ENCODE measurements around the gene FANCG. TPM values are rescaled to one million over a fixed set of nuclear protein-coding genes. Genes with fewer than 3 reads are reported as not detected.

Gene FANCG
- total RNA-seq, 1 experiment from 2014 or later, result 108 TPM

DNA sequence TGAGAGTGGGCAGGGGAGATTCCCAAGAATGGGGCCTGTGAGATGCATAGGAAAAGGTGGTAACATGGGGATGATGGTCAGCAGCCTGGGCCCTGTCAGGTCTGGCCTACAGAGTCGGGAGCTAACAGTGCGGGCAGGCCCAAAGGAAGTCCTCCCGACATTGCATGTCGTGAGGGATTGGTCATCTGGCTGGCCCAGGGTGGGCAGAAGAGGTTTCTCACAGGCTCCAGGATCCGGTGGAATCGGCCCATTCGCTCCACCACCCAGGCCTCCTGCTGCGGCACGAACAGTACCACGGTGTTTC lies 22.7 kb upstream of the FANCG start:
- ATAC-seq (no peak), DNase-seq (ENCODE audit: low spot score) (no peak)
- POLR2A ChIA-PET, result interaction anchor here (0.6 to 2.7 kb wide), 9 partner anchors 8 to 59 kb away, joined by 3 to 18 read pairs (median 5); partner anchors contain the start of genes ATOSB, FANCG, UNC13B and VCP
- CTCF ChIA-PET, result interaction anchor here (1.0 to 1.8 kb wide), 8 partner anchors 9 to 401 kb away, joined by 3 to 28 read pairs (median 5); partner anchors contain the start of genes ATOSB and VCP
- Mint-ChIP-seq H3K4me3 (peak overlapping the region; percentile 96), H3K36me3 (peaks cover 22% of the 10 kb centered on the region), H3K27me3 (ENCODE audit: low read depth) (no peaks in the 10 kb centered on the region), H3K27ac (peak overlapping the region; percentile 90), H3K9me3 (no peaks in the 10 kb centered on the region), H3K4me1 (peaks cover 16% of the 10 kb centered on the region)
- no peak for TF ChIP-seq TP53 (CRISPR knock-in tag; IDR thresholded peaks at IDR 0.05)

DNA sequence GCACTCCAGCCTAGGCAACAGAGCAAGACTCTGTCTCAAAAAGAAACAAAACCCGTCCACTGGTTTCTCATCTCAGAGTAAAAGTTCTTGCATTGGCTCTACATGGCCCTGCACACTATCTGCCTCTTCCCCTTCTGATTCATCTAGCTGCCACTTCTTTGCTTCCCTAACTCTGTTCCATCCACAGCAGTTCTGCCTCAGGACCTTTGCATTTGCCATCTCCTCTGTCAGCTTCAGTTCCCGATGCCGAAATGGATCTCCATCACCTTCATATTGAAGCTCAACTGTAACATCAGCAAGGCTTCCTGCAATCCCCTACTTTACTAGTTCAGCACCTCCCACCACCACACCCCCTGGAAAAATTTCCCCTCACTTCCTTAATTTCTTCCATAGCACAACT lies 17.8 kb upstream of the FANCG start:
- Mint-ChIP-seq H3K9me3 (no peaks in the 10 kb centered on the region), H3K27ac (no peak overlapping the region)
- no peak for TF ChIP-seq OVOL2 (CRISPR knock-in tag; IDR thresholded peaks at IDR 0.05; ENCODE audit: borderline replicate concordance)
- no peak for TF ChIP-seq CREM (CRISPR knock-in tag; IDR thresholded peaks at IDR 0.05)
- TF ChIP-seq, protein P1, sequence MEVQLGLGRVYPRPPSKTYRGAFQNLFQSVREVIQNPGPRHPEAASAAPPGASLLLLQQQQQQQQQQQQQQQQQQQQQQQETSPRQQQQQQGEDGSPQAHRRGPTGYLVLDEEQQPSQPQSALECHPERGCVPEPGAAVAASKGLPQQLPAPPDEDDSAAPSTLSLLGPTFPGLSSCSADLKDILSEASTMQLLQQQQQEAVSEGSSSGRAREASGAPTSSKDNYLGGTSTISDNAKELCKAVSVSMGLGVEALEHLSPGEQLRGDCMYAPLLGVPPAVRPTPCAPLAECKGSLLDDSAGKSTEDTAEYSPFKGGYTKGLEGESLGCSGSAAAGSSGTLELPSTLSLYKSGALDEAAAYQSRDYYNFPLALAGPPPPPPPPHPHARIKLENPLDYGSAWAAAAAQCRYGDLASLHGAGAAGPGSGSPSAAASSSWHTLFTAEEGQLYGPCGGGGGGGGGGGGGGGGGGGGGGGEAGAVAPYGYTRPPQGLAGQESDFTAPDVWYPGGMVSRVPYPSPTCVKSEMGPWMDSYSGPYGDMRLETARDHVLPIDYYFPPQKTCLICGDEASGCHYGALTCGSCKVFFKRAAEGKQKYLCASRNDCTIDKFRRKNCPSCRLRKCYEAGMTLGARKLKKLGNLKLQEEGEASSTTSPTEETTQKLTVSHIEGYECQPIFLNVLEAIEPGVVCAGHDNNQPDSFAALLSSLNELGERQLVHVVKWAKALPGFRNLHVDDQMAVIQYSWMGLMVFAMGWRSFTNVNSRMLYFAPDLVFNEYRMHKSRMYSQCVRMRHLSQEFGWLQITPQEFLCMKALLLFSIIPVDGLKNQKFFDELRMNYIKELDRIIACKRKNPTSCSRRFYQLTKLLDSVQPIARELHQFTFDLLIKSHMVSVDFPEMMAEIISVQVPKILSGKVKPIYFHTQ (CRISPR knock-in tag; IDR thresholded peaks at IDR 0.05), result no peak
- TF ChIP-seq MXD4 (CRISPR knock-in tag; IDR thresholded peaks at IDR 0.05; ENCODE audit: borderline replicate concordance), result no peak
- TF ChIP-seq RORB (CRISPR knock-in tag; IDR thresholded peaks at IDR 0.05), result no peak
- no peak for TF ChIP-seq ZNF317 (CRISPR knock-in tag; IDR thresholded peaks at IDR 0.05; ENCODE audit: borderline replicate concordance, low read depth)
- TF ChIP-seq ETV6 (CRISPR knock-in tag; IDR thresholded peaks at IDR 0.05), result no peak
- TF ChIP-seq NR2C2 (CRISPR knock-in tag; IDR thresholded peaks at IDR 0.05), result no peak
- TF ChIP-seq, protein P2, sequence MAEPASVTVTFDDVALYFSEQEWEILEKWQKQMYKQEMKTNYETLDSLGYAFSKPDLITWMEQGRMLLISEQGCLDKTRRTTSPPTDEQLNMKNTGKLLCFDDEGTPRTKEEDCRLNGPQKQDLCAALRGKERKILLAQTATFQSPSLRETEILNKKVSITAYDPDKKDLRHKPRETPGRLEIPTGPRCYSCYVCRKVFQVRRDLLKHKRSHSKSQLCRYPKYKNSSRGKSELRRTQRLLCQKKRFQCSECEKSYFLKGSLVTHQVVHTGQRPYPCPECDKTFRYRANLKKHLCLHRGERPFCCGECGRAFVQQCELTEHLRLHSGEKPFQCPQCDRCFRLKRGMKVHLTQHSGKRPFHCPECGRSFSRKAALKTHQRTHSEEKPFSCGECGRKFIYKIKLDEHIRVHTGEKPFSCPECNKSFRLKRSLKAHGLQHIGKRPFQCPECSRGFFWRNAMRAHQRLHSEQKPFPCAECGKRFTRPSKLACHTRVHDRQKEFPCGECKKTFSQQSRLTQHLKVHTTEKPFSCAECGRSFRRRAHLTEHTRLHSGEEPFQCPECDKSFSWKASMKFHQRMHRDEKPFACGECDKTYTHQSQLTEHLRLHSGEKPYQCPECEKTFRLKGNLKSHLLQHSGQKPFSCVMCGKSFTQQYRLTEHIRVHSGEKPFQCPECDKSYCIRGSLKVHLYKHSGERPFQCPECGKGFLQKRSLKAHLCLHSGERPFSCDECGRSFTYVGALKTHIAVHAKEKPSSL (CRISPR knock-in tag; conservative IDR thresholded peaks at IDR 0.05), result no peak
- no peak for TF ChIP-seq NFATC4 (CRISPR knock-in tag; IDR thresholded peaks at IDR 0.05)
- no peak for TF ChIP-seq ESRRA (CRISPR knock-in tag; IDR thresholded peaks at IDR 0.05; ENCODE audit: borderline replicate concordance)
- TF ChIP-seq CREB1 (CRISPR knock-in tag; IDR thresholded peaks at IDR 0.05), result no peak
- TF ChIP-seq, protein P3, sequence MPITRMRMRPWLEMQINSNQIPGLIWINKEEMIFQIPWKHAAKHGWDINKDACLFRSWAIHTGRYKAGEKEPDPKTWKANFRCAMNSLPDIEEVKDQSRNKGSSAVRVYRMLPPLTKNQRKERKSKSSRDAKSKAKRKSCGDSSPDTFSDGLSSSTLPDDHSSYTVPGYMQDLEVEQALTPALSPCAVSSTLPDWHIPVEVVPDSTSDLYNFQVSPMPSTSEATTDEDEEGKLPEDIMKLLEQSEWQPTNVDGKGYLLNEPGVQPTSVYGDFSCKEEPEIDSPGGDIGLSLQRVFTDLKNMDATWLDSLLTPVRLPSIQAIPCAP (CRISPR knock-in tag; IDR thresholded peaks at IDR 0.05), result no peak
- TF ChIP-seq, protein P4, sequence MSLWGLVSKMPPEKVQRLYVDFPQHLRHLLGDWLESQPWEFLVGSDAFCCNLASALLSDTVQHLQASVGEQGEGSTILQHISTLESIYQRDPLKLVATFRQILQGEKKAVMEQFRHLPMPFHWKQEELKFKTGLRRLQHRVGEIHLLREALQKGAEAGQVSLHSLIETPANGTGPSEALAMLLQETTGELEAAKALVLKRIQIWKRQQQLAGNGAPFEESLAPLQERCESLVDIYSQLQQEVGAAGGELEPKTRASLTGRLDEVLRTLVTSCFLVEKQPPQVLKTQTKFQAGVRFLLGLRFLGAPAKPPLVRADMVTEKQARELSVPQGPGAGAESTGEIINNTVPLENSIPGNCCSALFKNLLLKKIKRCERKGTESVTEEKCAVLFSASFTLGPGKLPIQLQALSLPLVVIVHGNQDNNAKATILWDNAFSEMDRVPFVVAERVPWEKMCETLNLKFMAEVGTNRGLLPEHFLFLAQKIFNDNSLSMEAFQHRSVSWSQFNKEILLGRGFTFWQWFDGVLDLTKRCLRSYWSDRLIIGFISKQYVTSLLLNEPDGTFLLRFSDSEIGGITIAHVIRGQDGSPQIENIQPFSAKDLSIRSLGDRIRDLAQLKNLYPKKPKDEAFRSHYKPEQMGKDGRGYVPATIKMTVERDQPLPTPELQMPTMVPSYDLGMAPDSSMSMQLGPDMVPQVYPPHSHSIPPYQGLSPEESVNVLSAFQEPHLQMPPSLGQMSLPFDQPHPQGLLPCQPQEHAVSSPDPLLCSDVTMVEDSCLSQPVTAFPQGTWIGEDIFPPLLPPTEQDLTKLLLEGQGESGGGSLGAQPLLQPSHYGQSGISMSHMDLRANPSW (CRISPR knock-in tag; conservative IDR thresholded peaks at IDR 0.05; ENCODE audit: low read depth), result no peak
- TF ChIP-seq, protein P5, sequence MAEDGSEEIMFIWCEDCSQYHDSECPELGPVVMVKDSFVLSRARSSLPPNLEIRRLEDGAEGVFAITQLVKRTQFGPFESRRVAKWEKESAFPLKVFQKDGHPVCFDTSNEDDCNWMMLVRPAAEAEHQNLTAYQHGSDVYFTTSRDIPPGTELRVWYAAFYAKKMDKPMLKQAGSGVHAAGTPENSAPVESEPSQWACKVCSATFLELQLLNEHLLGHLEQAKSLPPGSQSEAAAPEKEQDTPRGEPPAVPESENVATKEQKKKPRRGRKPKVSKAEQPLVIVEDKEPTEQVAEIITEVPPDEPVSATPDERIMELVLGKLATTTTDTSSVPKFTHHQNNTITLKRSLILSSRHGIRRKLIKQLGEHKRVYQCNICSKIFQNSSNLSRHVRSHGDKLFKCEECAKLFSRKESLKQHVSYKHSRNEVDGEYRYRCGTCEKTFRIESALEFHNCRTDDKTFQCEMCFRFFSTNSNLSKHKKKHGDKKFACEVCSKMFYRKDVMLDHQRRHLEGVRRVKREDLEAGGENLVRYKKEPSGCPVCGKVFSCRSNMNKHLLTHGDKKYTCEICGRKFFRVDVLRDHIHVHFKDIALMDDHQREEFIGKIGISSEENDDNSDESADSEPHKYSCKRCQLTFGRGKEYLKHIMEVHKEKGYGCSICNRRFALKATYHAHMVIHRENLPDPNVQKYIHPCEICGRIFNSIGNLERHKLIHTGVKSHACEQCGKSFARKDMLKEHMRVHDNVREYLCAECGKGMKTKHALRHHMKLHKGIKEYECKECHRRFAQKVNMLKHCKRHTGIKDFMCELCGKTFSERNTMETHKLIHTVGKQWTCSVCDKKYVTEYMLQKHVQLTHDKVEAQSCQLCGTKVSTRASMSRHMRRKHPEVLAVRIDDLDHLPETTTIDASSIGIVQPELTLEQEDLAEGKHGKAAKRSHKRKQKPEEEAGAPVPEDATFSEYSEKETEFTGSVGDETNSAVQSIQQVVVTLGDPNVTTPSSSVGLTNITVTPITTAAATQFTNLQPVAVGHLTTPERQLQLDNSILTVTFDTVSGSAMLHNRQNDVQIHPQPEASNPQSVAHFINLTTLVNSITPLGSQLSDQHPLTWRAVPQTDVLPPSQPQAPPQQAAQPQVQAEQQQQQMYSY (CRISPR knock-in tag; IDR thresholded peaks at IDR 0.05), result no peak
- no peak for TF ChIP-seq CBFB (CRISPR knock-in tag; IDR thresholded peaks at IDR 0.05; ENCODE audit: low read depth)
- TF ChIP-seq, protein P6, sequence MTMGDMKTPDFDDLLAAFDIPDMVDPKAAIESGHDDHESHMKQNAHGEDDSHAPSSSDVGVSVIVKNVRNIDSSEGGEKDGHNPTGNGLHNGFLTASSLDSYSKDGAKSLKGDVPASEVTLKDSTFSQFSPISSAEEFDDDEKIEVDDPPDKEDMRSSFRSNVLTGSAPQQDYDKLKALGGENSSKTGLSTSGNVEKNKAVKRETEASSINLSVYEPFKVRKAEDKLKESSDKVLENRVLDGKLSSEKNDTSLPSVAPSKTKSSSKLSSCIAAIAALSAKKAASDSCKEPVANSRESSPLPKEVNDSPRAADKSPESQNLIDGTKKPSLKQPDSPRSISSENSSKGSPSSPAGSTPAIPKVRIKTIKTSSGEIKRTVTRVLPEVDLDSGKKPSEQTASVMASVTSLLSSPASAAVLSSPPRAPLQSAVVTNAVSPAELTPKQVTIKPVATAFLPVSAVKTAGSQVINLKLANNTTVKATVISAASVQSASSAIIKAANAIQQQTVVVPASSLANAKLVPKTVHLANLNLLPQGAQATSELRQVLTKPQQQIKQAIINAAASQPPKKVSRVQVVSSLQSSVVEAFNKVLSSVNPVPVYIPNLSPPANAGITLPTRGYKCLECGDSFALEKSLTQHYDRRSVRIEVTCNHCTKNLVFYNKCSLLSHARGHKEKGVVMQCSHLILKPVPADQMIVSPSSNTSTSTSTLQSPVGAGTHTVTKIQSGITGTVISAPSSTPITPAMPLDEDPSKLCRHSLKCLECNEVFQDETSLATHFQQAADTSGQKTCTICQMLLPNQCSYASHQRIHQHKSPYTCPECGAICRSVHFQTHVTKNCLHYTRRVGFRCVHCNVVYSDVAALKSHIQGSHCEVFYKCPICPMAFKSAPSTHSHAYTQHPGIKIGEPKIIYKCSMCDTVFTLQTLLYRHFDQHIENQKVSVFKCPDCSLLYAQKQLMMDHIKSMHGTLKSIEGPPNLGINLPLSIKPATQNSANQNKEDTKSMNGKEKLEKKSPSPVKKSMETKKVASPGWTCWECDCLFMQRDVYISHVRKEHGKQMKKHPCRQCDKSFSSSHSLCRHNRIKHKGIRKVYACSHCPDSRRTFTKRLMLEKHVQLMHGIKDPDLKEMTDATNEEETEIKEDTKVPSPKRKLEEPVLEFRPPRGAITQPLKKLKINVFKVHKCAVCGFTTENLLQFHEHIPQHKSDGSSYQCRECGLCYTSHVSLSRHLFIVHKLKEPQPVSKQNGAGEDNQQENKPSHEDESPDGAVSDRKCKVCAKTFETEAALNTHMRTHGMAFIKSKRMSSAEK (CRISPR knock-in tag; IDR thresholded peaks at IDR 0.05; ENCODE audit: borderline replicate concordance), result no peak
- TF ChIP-seq TEAD1 (CRISPR knock-in tag; IDR thresholded peaks at IDR 0.05), result no peak

More for the DNA sequence above, 17.8 kb upstream of the FANCG start:
- Mint-ChIP-seq H3K4me3 (no peak overlapping the region), H3K4me1 (peaks cover 7% of the 10 kb centered on the region; the same call in 1 of the 2 replicates), H3K36me3 (peaks cover 27% of the 10 kb centered on the region), H3K27me3 (ENCODE audit: low read depth) (no peaks in the 10 kb centered on the region)
- no peak for ATAC-seq
- POLR2A ChIA-PET, result interaction anchor here (0.7 to 1.9 kb wide), 2 partner anchors 25 to 46 kb away, joined by 3 to 4 read pairs; partner anchors contain the start of gene VCP
- CTCF ChIA-PET, result interaction anchor here (0.9 to 3.1 kb wide), 4 partner anchors 17 to 198 kb away, joined by 4 to 19 read pairs (median 16); partner anchors contain the start of gene VCP
- no peak for DNase-seq (ENCODE audit: low spot score)

Measured in WTC11 (cell line).